ENCODE measurements around the gene SSNA1.

SSNA1 gene

GRCh38 chr9:137223078-137223970, 34.8 kb downstream of the SSNA1 start:
- DNase-seq: peak; percentile 98

- DNase-seq: no peak
Observed at GRCh38 chr9:137224830-137225694, 36.6 kb downstream of the SSNA1 start, which contains the start of gene CYSRT1. TSS of gene CYSRT1 (plus strand) at chr9:137225174. CDS start at chr9:137225622, 448 bp downstream.

- no peak for DNase-seq
Observed at GRCh38 chr9:137225699-137226331, 37.3 kb downstream of the SSNA1 start.

- no peak for DNase-seq
Observed at GRCh38 chr9:137226338-137227053, 38.0 kb downstream of the SSNA1 start.

- DNase-seq: peak; percentile 85
Observed at GRCh38 chr9:137227054-137227852, 38.8 kb downstream of the SSNA1 start, which contains the start of gene RNF224. TSS of gene RNF224 (plus strand) at chr9:137227502. CDS start at chr9:137228336, 834 bp downstream.

- DNase-seq: no peak
Observed at GRCh38 chr9:137227853-137228505, 39.5 kb downstream of the SSNA1 start.

- DNase-seq: no peak
Observed at GRCh38 chr9:137228506-137228967, 40.1 kb downstream of the SSNA1 start.

GRCh38 chr9:137228968-137229896, 40.8 kb downstream of the SSNA1 start:
- no peak for DNase-seq

GRCh38 chr9:137229903-137230704, 41.6 kb downstream of the SSNA1 start:
- no peak for DNase-seq

- no peak for DNase-seq
Observed at GRCh38 chr9:137230705-137231371, 42.4 kb downstream of the SSNA1 start, which contains the start of gene SLC34A3. TSS of gene SLC34A3 (plus strand) at chr9:137230901. CDS start at chr9:137231703, 802 bp downstream.

GRCh38 chr9:137231372-137232039, 43.0 kb downstream of the SSNA1 start:
- DNase-seq: no peak

GRCh38 chr9:137232101-137232500, 43.6 kb downstream of the SSNA1 start:
- DNase-seq: no peak

- DNase-seq: no peak
Observed at GRCh38 chr9:137232510-137232909, 44.0 kb downstream of the SSNA1 start.

- no peak for DNase-seq
Observed at GRCh38 chr9:137233143-137233980, 44.9 kb downstream of the SSNA1 start.

- DNase-seq: no peak
Observed at GRCh38 chr9:137234055-137234697, 45.7 kb downstream of the SSNA1 start.

Measured in CD4-positive, alpha-beta T cell treated with Interleukin-6 for 4 hours (primary cell).